Caco-2 (cell line): Measurements from ENCODE around the gene IL27RA. TPM values are rescaled to one million over a fixed set of nuclear protein-coding genes. Genes with fewer than 3 reads are reported as not detected.
A peak's percentile ranks its signal among the peaks of the same experiment; 100 is the strongest.

Experiments
- BruUV-seq: library from RNA; stranded (reverse); fragments of 400-500 nt; replicated peaks from 2 replicates; lab custom pipeline; 2021; lab: Mats Ljungman, UMichigan
- CTCF ChIA-PET: fragments of 300-600 bp; sonication (Branson Sonifier 250); formaldehyde crosslinking; loops from one replicate; lab custom pipeline; 2022; ENCODE audit warnings: antibody characterized with exemption; lab: Charles Lee
- POLR2A ChIA-PET: fragments of 300-600 bp; sonication (Branson Sonifier 250); formaldehyde crosslinking; loops from one replicate; lab custom pipeline; 2022; ENCODE audit warnings: antibody characterized with exemption; lab: Charles Lee
- DNase-seq, 2 experiments: peaks; one replicate each; pipeline versions ENCODE4 v3.0.0 to v3.0.0-alpha.2; 2020 to 2022
- H3K27me3 ChIP-seq: replicated peaks from 2 replicates; pipeline ENCODE4 v1.6.0; 2011; ENCODE audit warnings: low read length; ENCODE audit not compliant: control insufficient read depth, insufficient read depth
- H3K36me3 ChIP-seq: 2 replicates; pipeline ENCODE4 v1.5.1; 2011; ENCODE audit warnings: low read length; ENCODE audit not compliant: control insufficient read depth, insufficient read depth
- H3K4me1 ChIP-seq: fragments of 250-450 bp; sonication (Bioruptor Pico); 2 replicates; pipeline ENCODE4 v1.5.1; 2020; ENCODE audit warnings: mild to moderate bottlenecking
- H3K4me3 ChIP-seq: 2 replicates; pipeline ENCODE4 v1.5.1; 2011; ENCODE audit warnings: low read depth, mild to moderate bottlenecking, control low read depth, low read length
- H3K9me3 ChIP-seq: fragments of 250-450 bp; sonication (Bioruptor Pico); 2 replicates; pipeline ENCODE4 v1.5.1; 2020; ENCODE audit warnings: mild to moderate bottlenecking, moderate library complexity
- H3K27ac Mint-ChIP-seq: one replicate; pipeline ENCODE4 v1.8.0; 2022; ENCODE audit warnings: mixed read lengths; ENCODE audit not compliant: unreplicated experiment
- H3K27me3 Mint-ChIP-seq: one replicate; pipeline ENCODE4 v1.8.0; 2022; ENCODE audit warnings: mixed read lengths; ENCODE audit not compliant: insufficient read depth, unreplicated experiment
- H3K36me3 Mint-ChIP-seq: one replicate; pipeline ENCODE4 v1.8.0; 2022; ENCODE audit warnings: mild to moderate bottlenecking, mixed read lengths; ENCODE audit not compliant: insufficient read depth, unreplicated experiment
- H3K4me1 Mint-ChIP-seq: one replicate; pipeline ENCODE4 v1.8.0; 2022; ENCODE audit warnings: low read depth, mixed read lengths; ENCODE audit not compliant: unreplicated experiment
- H3K4me3 Mint-ChIP-seq: one replicate; pipeline ENCODE4 v1.8.0; 2022; ENCODE audit warnings: mild to moderate bottlenecking, moderate library complexity, mixed read lengths; ENCODE audit not compliant: unreplicated experiment
- H3K9me3 Mint-ChIP-seq: one replicate; pipeline ENCODE4 v1.8.0; 2022; ENCODE audit warnings: mixed read lengths; ENCODE audit not compliant: unreplicated experiment
- intact Hi-C: fragments of 100-400 bp; cut with micrococcal nuclease; formaldehyde crosslinking; loops from one replicate; pipeline ENCODE4 v1.10.0; 2022; ENCODE audit not compliant: unreplicated experiment
- total RNA-seq: library from RNA; stranded (reverse); gene quantifications from 2 replicates; pipeline ENCODE4 v1.2.3, GENCODE V29; 2022
- TF ChIP-seq, protein P1 (sequence below), 2 experiments: fragments of 200-600 bp in 1 of 2; IDR thresholded peaks; 1 replicate in 1 of 2; 2 replicates in 1 of 2; pipeline versions ENCODE4 v1.5.1 to v1.8.0; 2011 to 2022; ENCODE audit warnings: antibody characterized with exemption in 1 of 2, control low read depth in 1 of 2, inconsistent platforms in 1 of 2, low read depth in 1 of 2, low read length in 1 of 2, mild to moderate bottlenecking in 1 of 2, moderate library complexity in 1 of 2; ENCODE audit not compliant: insufficient read depth in 1 of 2, severe bottlenecking in 1 of 2, unreplicated experiment in 1 of 2

The IL27RA gene
- total RNA-seq, 1 experiment from 2014 or later = 4.7 TPM

DNA sequence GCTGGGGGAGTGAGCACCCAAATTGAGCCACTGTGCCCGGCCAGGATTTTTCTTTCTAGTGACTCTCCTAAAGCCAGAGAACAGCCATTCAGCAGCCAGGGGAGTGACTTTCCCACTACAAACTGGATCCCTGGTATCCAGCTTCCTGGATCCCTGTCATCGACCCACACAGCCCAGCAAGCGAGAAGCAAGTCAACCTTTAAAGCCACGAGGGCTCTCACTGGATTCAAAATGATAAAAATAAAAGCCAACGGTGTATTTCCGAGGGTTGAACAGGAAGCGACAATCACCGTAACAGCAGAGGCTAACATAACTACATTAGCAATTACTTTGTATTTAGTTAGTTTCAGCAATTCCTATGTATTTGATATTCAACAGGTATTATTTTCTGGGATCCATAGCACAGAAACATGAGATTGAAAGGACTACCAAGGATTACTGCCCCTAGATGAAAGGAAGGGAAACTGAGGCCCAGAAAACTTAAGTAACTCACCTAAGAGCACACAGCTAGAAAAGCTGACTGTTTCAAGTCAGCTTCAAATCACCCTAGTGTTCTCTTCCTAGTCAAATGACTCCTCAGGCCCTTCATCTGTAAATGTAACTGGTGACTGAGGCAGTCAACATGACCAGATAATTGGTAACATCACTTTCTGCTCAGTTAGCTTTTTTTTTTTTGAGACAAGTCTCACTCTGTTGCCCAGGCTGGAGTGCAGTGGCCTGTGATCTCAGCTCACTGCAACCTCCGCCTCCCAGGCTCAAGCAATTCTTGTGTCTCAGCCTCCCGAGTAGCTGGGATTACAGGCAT lies 28.1 kb upstream of the IL27RA start:
- H3K9me3 Mint-ChIP-seq = no peaks in the 10 kb centered on the region
- intact Hi-C loops = no loop called here

DNA sequence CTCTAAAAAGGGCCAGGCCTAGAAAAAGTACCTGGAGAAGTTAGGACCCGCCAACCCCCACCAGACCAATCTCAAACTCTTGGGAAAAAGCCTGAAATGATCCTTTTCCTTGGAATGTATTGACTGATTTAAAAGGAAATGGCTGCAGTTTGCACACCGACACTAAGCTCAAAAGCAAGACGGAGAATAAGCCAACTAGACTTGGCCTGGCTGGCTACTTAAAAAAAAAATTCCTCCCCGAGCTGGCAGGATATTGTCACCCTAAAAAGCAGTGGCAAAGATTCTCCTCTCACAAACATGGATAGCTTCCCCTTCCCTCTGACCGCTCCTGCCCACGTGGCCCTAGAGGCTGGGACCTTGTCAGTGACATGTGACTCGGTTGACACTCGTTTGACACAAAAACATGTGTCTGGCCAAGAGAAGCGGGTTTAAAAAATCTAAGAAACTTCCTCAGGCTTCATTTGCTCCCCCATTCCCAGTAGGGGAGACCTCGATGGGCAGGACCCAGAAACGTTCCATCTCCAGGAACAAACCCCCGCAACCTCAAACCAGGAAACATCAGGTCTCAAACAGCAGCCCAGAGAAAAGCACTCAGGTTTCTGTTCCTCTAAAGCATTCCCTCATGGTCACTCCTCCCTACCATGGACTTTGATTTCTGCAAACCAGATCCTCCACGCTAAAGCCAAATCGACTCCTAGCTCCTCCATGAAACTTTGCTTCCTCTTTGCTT lies 26.8 kb upstream of the IL27RA start:
- H3K36me3 ChIP-seq = no peaks in the 10 kb centered on the region
- no TSS peak for BruUV-seq
- H3K27ac Mint-ChIP-seq = peak overlapping the region; percentile 77
- no peaks in the 10 kb centered on the region for H3K9me3 ChIP-seq
- H3K4me1 Mint-ChIP-seq = no peaks in the 10 kb centered on the region
- no peaks in the 10 kb centered on the region for H3K27me3 ChIP-seq
- ChIA-PET POLR2A (no interaction called here), CTCF (no interaction called here)
- no peak for DNase-seq
- peak overlapping the region; percentile 84 for H3K4me3 Mint-ChIP-seq
- H3K27me3 Mint-ChIP-seq = no peaks in the 10 kb centered on the region
- H3K4me3 ChIP-seq = no peak overlapping the region
- no peaks in the 10 kb centered on the region for H3K9me3 Mint-ChIP-seq
- H3K4me1 ChIP-seq = no peaks in the 10 kb centered on the region
- TF ChIP-seq, protein P1, sequence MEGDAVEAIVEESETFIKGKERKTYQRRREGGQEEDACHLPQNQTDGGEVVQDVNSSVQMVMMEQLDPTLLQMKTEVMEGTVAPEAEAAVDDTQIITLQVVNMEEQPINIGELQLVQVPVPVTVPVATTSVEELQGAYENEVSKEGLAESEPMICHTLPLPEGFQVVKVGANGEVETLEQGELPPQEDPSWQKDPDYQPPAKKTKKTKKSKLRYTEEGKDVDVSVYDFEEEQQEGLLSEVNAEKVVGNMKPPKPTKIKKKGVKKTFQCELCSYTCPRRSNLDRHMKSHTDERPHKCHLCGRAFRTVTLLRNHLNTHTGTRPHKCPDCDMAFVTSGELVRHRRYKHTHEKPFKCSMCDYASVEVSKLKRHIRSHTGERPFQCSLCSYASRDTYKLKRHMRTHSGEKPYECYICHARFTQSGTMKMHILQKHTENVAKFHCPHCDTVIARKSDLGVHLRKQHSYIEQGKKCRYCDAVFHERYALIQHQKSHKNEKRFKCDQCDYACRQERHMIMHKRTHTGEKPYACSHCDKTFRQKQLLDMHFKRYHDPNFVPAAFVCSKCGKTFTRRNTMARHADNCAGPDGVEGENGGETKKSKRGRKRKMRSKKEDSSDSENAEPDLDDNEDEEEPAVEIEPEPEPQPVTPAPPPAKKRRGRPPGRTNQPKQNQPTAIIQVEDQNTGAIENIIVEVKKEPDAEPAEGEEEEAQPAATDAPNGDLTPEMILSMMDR (IDR thresholded peaks at IDR 0.05; ENCODE audit: insufficient read depth in 1 of 2, low read depth in 1 of 2, low read length in 1 of 2, severe bottlenecking in 1 of 2, unreplicated experiment in 1 of 2) = no peak
- H3K36me3 Mint-ChIP-seq = peaks cover 25% of the 10 kb centered on the region
- intact Hi-C loops = loop anchor here (5.0 kb wide), 1 partner anchor 503 kb away; no protein-coding TSS in a partner anchor

More for the DNA sequence above, 28.1 kb upstream of the IL27RA start:
- H3K4me3 ChIP-seq = no peak overlapping the region
- TF ChIP-seq, protein P1 (IDR thresholded peaks at IDR 0.05; ENCODE audit: insufficient read depth in 1 of 2, low read depth in 1 of 2, low read length in 1 of 2, severe bottlenecking in 1 of 2, unreplicated experiment in 1 of 2) = no peak
- ChIA-PET CTCF (no interaction called here), POLR2A (no interaction called here)
- no peaks in the 10 kb centered on the region for H3K9me3 ChIP-seq
- DNase-seq = no peak
- no TSS peak for BruUV-seq
- no peak overlapping the region for H3K27ac Mint-ChIP-seq
- H3K4me1 Mint-ChIP-seq = no peaks in the 10 kb centered on the region
- no peaks in the 10 kb centered on the region for H3K27me3 ChIP-seq
- H3K27me3 Mint-ChIP-seq = no peaks in the 10 kb centered on the region
- no peaks in the 10 kb centered on the region; the same call in 1 of the 2 replicates for H3K36me3 ChIP-seq
- H3K4me3 Mint-ChIP-seq = no peak overlapping the region
- H3K4me1 ChIP-seq = no peaks in the 10 kb centered on the region
- H3K36me3 Mint-ChIP-seq = peaks cover 25% of the 10 kb centered on the region

DNA sequence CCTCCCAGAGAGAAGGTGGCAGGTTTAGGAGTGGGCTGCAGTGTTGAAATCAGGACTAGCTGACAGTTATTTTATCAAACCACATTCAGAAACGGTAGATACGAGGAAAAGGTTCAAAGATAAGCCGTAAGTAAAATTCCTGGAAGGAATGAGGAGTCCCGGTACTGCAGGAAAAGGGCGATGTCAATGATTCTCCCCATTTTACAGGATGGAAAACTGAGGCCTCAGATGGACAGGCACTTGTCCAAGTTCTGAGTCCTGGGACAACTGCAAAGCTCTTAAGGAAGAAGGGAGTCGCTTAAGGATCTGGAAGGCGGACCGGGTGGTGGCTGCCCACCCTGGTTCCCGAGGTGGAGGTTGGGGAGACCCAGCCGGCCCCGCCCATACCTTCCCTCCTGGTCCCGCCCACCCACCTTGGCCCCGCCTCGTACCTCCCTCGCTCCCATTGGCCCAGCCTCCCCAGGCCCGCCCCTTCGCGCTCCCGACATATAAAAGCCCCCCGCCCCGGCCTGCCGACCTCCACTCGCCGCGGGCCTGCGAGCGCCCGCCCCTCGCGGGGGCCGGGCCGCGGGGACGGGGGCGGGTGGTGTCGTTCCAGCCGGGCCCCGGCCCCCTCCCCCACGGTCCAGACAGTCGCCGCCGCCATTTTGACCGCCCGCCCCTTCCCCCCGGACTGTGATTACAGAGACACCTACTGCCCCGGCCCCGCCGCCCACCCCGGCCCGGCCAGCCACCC lies 26.0 kb upstream of the IL27RA start:
- no peaks in the 10 kb centered on the region for H3K4me1 Mint-ChIP-seq
- no peaks in the 10 kb centered on the region for H3K9me3 Mint-ChIP-seq
- TSS peak; percentile 50 for BruUV-seq
- POLR2A ChIA-PET = interaction anchor here (0.5 to 1.4 kb wide), 7 partner anchors 26 to 270 kb away, joined by 3 to 12 read pairs (median 3); partner anchors contain the start of genes ASF1B and IL27RA
- no peaks in the 10 kb centered on the region for H3K36me3 ChIP-seq
- CTCF ChIA-PET = interaction anchor here (0.6 to 1.1 kb wide), 2 partner anchors 26 to 30 kb away, joined by 3 to 7 read pairs; partner anchors contain the start of gene IL27RA
- H3K4me3 ChIP-seq = peak overlapping the region; percentile 93
- intact Hi-C loops = loop anchor here (1.0 to 5.0 kb wide), 2 partner anchors 27 to 502 kb away; no protein-coding TSS in a partner anchor
- H3K4me3 Mint-ChIP-seq = peak overlapping the region; percentile 84
- H3K27me3 Mint-ChIP-seq = no peaks in the 10 kb centered on the region
- H3K27ac Mint-ChIP-seq = peak overlapping the region; percentile 98
- DNase-seq = peak; percentile 90 to 92
- H3K9me3 ChIP-seq = no peaks in the 10 kb centered on the region
- peaks cover 25% of the 10 kb centered on the region for H3K36me3 Mint-ChIP-seq
- no peaks in the 10 kb centered on the region for H3K27me3 ChIP-seq
- H3K4me1 ChIP-seq = no peaks in the 10 kb centered on the region
- TF ChIP-seq, protein P1 (IDR thresholded peaks at IDR 0.05; ENCODE audit: insufficient read depth in 1 of 2, low read depth in 1 of 2, low read length in 1 of 2, severe bottlenecking in 1 of 2, unreplicated experiment in 1 of 2) = no peak
